ENCODE data around the gene SLC26A1. TPM values are rescaled to one million over a fixed set of nuclear protein-coding genes. Genes with fewer than 3 reads are reported as not detected.
"Not testable (repeated sequence)": the region's sequence is repeated elsewhere in the genome, so short reads cannot be mapped to it uniquely, and the experiment has no call there.

Gene SLC26A1
- total RNA-seq, 4 donors from 2014 or later = 0.15 to 0.33 (median 0.24) TPM

GRCh38 chr4:946103-946450 is 47.1 kb downstream of the SLC26A1 start:
- no peaks in the 10 kb centered on the region for H3K9me3 ChIP-seq
- DNase-seq = no peak
- no peak overlapping the region for H3K27ac ChIP-seq
- peaks cover 6 to 8% of the 10 kb centered on the region in 2 donors for H3K4me1 ChIP-seq
- no peaks in the 10 kb centered on the region for H3K36me3 ChIP-seq
- H3K4me3 ChIP-seq (replicated peaks in 1 of 3) = no peak overlapping the region
- 69 to 78% methylated on average over 8 to 9 of the region's 9 CpGs for WGBS, 2 donors
- no peak for TF ChIP-seq CTCF (IDR thresholded peaks at IDR 0.05)
- TF ChIP-seq POLR2A (IDR thresholded peaks at IDR 0.05) = no peak
- H3K27me3 ChIP-seq = no peaks in the 10 kb centered on the region
- intact Hi-C loops (cut with DNase I) = no loop called here

- H3K27me3 ChIP-seq = no peaks in the 10 kb centered on the region
- DNase-seq = no peak
- no peak overlapping the region for H3K4me3 ChIP-seq (replicated peaks in 1 of 3)
- no peaks in the 10 kb centered on the region for H3K9me3 ChIP-seq
- peaks cover 6 to 8% of the 10 kb centered on the region in 2 donors for H3K4me1 ChIP-seq
- intact Hi-C loops (cut with DNase I) = no loop called here
- no peaks in the 10 kb centered on the region for H3K36me3 ChIP-seq
- no peak overlapping the region for H3K27ac ChIP-seq
- TF ChIP-seq POLR2A (IDR thresholded peaks at IDR 0.05) (no peak), CTCF (IDR thresholded peaks at IDR 0.05) (no peak)
- WGBS, 2 donors = 21 to 40% methylated on average over 27 to 28 of the region's 28 CpGs
These were observed 47.7 kb downstream of the SLC26A1 start for GRCh38 chr4:945274-946102.

GRCh38 chr4:939508-939907 is 53.7 kb downstream of the SLC26A1 start:
- DNase-seq; H3K9me3 ChIP-seq; H3K27me3 ChIP-seq; H3K36me3 ChIP-seq; H3K4me1 ChIP-seq; intact Hi-C loops (cut with DNase I); H3K27ac ChIP-seq; H3K4me3 ChIP-seq (replicated peaks in 1 of 3): not testable (repeated sequence)
- 86 to 87% methylated on average over 4 of the region's 4 CpGs for WGBS, 2 donors

Other genes with a start within 250 kb of the SLC26A1 start
- gene CPLX1, start 167.3 kb downstream of the SLC26A1 start, total RNA-seq = 1 to 10 TPM in 2 of 4 donors, under 1 TPM in 1, not detected in 1; 0.75 to 3.2 (median 1.4) TPM
- 100 to 1,000 TPM in 3 of 4 donors, 10 to 100 TPM in 1; 86.4 to 184 (median 153) TPM for gene GAK, start 61.1 kb downstream of the SLC26A1 start, total RNA-seq
- 10 to 100 TPM; 33.6 to 63.9 (median 40.4) TPM for gene TMEM175, start 60.9 kb downstream of the SLC26A1 start, total RNA-seq
- gene DGKQ, start 19.8 kb downstream of the SLC26A1 start, total RNA-seq = 10 to 100 TPM; 10.2 to 17.0 (median 11.6) TPM
- 10 to 100 TPM in 3 of 4 donors, 1 to 10 TPM in 1; 9.7 to 32.3 (median 25.0) TPM for gene IDUA, start 6.4 kb downstream of the SLC26A1 start, total RNA-seq
- 10 to 100 TPM; 59.0 to 93.9 (median 77.2) TPM for gene FGFRL1, start 18.2 kb upstream of the SLC26A1 start, total RNA-seq
- gene RNF212, start 120.2 kb upstream of the SLC26A1 start, total RNA-seq = 10 to 100 TPM in 1 of 4 donors, 1 to 10 TPM in 3; 6.7 to 31.1 (median 8.6) TPM
- gene SPON2, start 179.2 kb upstream of the SLC26A1 start, total RNA-seq = 10 to 100 TPM in 2 of 4 donors, 1 to 10 TPM in 2; 2.4 to 14.1 (median 6.6) TPM